IPS-NIHi7 (cell line): Measurements from ENCODE around the gene PMS2.
A peak's percentile ranks its signal among the peaks of the same experiment; 100 is the strongest.
"Not testable (repeated sequence)": the region's sequence is repeated elsewhere in the genome, so short reads cannot be mapped to it uniquely, and the experiment has no call there.

Experiments used
- DNase-seq: peaks from one replicate; pipeline ENCODE4 v3.0.0; 2012; ENCODE audit warnings: mixed read lengths; ENCODE audit errors: extremely low spot score

The PMS2 gene

GRCh38 chr7:6015917-6016652 is 7.2 kb upstream of the PMS2 start:
- no peak for DNase-seq

- DNase-seq = no peak
Observed at GRCh38 chr7:6012355-6013104, 3.7 kb upstream of the PMS2 start.

- no peak for DNase-seq
Observed at GRCh38 chr7:6011541-6011940, 2.7 kb upstream of the PMS2 start.

- not testable (repeated sequence) for DNase-seq
Observed at GRCh38 chr7:6010370-6010769, 1.5 kb upstream of the PMS2 start.

GRCh38 chr7:6007835-6008590 is 836 bp downstream of the PMS2 start:
- not testable (repeated sequence) for DNase-seq

- no peak for DNase-seq
Observed at GRCh38 chr7:6007386-6007785, 1.5 kb downstream of the PMS2 start.

GRCh38 chr7:5997210-5997808 is 11.5 kb downstream of the PMS2 start:
- peak; percentile 50 for DNase-seq

GRCh38 chr7:5987061-5987460 is 21.8 kb downstream of the PMS2 start:
- not testable (repeated sequence) for DNase-seq

GRCh38 chr7:5979680-5980314 is 29.1 kb downstream of the PMS2 start:
- DNase-seq = not testable (repeated sequence)

- not testable (repeated sequence) for DNase-seq
Observed at GRCh38 chr7:5973580-5973979, 35.3 kb downstream of the PMS2 start.

GRCh38 chr7:5970347-5970911 is 38.4 kb downstream of the PMS2 start, which contains the start of gene RSPH10B:
Gene RSPH10B (minus strand): TSS chr7:5970689. CDS start chr7:5967116, 3,573 bp downstream.
- DNase-seq = not testable (repeated sequence)

- not testable (repeated sequence) for DNase-seq
Observed at GRCh38 chr7:5963810-5964209, 45.0 kb downstream of the PMS2 start.

GRCh38 chr7:5963205-5963604 is 45.6 kb downstream of the PMS2 start:
- not testable (repeated sequence) for DNase-seq

- DNase-seq = not testable (repeated sequence)
Observed at GRCh38 chr7:5934945-5935450, 73.9 kb downstream of the PMS2 start.

- DNase-seq = not testable (repeated sequence)
Observed at GRCh38 chr7:5931905-5932644, 76.8 kb downstream of the PMS2 start.

GRCh38 chr7:5931250-5931649 is 77.6 kb downstream of the PMS2 start:
- not testable (repeated sequence) for DNase-seq

- not testable (repeated sequence) for DNase-seq
Observed at GRCh38 chr7:5930290-5930689, 78.6 kb downstream of the PMS2 start.

- not testable (repeated sequence) for DNase-seq
Observed at GRCh38 chr7:5926263-5926870, 82.5 kb downstream of the PMS2 start.

GRCh38 chr7:5924630-5925029 is 84.2 kb downstream of the PMS2 start:
- DNase-seq = not testable (repeated sequence)
